Ramos (cell line): ENCODE measurements around the gene STUM.
"Not testable (repeated sequence)": the region's sequence is repeated elsewhere in the genome, so short reads cannot be mapped to it uniquely, and the experiment has no call there.

Source experiments
- in situ Hi-C: fragments of 300-500 bp; cut with MboI; formaldehyde crosslinking; loops from one replicate; pipeline ENCODE4 v1.14.3; 2022; ENCODE audit warnings: low sequenced_read_pairs; ENCODE audit not compliant: unreplicated experiment

STUM gene

DNA sequence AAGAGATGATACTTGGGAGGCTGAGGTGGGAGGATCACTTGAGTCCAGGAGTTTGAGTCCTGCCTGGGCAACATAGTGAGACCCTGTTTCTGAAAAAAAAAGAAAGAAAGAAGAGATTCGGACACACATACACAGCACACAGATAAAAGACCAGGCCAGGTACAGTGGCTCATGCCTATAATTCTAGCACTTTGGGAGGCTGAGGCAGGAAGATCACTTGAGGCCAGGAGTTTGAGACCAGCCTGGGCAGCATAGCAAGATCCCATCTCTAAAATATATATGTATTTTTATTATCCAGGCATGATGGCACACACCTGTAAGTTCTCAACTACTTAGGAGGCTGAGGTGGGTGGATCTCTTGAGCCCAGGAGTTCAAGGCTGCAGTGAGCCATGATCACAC lies 69.2 kb downstream of the STUM start:
- in situ Hi-C loops = not testable (repeated sequence)

DNA sequence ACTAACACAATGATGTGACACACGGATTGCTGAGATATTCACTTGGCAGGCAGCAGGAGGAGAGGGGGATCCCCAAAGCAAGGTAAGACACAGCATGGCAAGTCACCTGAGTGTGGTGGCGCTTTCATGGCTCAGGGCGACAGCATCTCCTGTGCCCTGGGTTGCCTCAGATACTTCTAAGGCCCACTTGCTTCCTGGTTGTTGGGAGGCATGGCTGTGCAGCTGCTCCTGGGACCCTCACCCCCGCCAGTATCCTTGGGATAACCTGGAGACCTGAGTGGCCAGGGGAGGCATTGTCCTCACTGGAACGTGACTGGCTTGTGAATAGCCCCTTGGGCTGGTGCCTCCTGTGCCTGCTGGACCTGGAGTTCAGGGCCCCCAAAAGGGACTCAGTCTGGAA lies 69.8 kb downstream of the STUM start:
- in situ Hi-C loops = no loop called here

DNA sequence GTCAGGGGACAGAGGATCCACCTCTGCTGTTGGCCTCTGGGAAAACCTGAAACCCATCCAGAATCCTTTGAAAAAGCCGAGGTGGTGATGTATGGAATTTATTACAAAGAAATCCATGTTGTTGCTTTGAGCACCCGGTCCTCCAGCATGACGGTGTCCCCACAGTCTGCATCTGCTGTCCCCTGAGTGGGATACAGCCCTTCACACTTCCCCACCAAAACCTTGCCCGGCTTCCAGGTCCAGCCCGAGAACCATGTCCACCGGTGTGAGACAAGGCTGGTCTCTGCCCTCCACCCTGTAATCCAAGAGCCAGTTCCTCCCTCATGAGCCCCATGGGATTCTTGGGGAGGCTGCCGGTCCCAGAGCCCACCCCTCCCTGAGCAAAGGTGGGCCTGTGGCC lies 70.5 kb downstream of the STUM start:
- in situ Hi-C loops = no loop called here

DNA sequence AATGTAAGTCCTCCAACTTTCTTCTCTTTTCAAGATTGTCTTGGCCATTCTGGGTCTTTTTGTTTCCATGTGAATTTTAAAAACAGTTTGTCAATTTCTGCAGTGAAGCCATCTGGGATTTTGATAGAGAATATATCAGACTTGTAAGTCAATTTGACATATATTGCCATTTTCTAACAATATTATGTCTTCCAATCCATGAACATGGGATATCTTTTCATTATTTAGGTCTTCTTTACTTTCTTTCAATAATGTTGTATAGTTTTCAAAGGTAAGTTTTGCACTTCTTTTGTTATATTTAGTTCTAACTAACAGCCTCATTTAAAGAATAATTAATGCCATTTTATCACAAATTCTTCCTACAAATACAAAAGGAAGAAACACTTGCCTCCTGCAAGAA lies 73.4 kb downstream of the STUM start:
- in situ Hi-C loops = no loop called here

DNA sequence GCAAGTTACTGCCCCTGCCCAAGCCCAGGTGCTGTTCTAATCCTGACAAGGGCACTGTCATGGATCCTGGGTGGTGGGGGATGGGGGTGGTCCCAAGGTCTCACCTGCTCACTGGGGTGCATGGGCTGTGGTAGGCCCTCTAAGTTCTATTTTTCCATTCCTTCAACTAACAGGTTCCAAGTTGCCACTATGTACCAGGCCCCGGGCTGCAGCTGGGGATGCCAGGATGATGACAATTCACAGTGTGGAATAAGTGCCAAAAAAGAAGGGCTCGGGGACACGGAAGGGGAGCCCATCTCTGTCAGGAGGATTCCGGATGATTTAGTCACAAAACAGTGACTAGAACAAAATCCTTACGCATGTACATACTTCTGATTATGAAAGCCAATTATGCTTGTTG lies 76.0 kb downstream of the STUM start:
- in situ Hi-C loops = no loop called here

DNA sequence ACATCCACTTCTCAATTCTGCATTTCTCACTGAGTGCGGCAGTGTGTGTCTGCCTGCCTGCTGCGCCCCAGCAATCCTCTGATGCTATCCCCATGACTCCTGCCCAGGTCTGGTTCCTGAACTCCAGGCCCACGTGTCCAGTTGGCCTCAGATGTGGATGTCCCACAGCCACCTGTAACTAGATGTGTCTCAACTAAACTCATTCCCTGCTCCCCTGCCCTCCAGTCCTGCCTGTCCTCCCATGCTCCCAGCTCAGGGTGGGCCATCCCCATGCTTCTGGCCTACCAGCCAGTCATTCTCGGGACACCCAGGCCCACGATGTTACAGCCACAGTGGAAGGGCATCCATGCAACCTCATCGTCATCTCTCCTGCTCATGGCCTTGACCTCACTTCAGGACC lies 76.8 kb downstream of the STUM start:
- in situ Hi-C loops = no loop called here

DNA sequence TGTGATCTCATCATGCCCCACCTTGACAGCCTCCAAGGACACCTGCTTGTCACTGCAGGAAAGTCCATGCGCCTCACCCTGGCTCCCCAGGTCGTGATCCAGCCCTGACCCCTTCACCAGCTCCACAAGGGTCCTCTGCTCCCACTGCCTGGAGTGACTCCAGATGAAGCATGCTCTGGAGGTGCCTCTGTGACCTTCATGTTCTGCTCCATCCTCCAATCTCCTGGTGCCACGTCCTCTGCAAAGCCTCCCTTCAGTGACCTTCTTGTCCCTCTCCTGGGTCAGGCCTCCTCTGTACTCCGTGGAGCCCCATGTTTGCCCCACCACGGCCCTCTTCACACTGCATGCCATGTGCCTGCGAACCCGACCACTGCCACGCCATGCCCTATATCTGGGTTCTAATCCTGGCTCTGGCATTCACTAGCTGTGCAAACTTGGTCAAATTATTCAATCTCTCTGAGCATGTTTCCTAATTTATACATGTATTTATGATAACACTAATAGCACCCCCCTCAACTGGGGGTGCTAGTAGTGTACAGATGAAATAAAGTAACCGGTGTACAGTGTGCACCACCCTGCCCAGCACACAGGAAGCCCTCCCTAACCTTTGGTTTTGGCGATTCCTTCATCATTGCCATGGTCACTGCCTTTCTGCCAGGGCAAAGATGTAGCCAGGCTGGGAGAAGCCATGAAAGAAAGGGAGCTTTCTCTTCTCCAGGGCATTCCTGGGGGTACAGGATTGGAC lies 77.4 kb downstream of the STUM start:
- in situ Hi-C loops = no loop called here

DNA sequence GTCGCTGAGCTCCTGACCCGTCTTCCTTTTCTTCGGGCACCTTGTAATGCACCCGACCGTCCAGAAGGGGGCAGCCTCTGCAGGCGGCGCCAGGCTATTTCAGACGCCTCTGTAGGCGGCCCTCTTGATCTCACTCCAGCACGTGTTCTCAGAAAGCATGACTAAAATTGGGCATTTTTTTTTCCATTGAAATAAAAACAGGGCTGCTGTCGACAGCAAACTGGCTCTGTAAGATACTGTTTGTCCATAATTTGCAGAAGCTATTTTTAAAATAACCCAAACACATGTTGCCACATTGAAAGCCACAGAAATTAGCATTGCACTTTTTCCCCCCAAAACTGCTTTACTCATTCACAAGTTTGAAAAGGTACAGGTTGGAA lies 78.0 kb downstream of the STUM start:
- in situ Hi-C loops = no loop called here

DNA sequence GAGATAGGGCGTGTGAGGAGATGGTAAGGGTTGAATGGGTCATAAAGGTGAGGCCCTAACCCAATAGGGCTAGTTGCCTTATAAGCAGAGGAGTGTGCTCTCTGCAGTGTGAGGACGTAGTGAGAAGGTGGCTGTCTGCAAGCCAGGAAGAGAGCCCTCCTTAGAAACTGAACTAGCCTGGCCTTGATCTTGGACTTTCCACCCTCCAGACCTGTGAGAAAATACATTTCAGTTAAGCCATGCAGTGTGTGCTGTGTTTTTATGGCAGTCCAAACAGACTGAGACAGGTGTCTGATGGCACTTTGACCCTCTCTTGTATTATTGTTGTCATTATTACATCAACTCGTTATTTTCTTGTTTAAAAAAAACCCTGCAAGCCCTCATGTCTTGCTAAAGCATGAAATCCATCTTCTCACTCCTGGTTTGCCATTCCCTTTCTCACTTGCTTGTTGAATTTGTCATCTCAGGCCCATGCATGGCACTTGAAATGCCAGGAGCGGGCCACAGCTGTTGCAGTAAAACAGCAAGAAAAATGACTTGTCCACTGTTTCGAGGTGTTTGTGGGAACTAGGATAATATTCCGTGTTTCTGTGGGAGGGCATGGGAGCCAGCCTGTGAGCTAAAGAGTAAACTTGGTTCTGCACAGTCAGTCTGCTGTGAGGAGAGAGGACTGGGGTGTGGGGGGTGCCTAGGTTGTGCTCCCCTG lies 78.6 kb downstream of the STUM start:
- in situ Hi-C loops = no loop called here

DNA sequence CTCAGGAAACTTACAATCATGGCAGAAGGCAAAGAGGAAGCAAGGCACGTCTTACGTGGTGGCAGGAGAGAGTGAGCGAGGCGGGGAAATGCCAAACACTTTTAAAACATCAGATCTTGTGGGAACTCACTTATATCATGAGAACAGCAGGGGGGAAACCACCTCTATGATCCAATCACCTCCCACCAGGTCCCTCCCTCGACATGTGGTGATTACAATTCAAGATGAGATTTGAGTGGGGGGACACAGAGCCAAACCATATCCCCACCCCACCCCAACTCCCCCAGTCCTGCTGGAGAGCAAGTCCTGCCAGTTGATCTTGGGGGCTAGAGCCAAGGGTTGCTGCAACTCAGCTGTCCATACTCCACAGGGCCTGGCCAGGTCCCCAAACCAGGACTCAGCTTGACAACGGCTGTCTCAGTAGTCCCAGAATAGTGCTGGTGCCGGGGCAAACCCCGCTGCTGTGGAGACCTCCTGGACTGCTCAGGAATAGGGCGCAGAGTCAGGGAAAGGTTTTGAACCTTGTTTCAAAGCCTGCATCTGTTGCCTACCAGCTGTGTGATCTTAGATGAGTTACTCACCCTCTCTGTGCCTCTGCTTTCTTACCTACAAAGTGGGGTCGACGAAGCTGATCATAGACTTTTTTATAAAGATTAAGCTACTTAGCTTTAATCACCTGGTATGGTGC lies 79.5 kb downstream of the STUM start:
- in situ Hi-C loops = no loop called here

DNA sequence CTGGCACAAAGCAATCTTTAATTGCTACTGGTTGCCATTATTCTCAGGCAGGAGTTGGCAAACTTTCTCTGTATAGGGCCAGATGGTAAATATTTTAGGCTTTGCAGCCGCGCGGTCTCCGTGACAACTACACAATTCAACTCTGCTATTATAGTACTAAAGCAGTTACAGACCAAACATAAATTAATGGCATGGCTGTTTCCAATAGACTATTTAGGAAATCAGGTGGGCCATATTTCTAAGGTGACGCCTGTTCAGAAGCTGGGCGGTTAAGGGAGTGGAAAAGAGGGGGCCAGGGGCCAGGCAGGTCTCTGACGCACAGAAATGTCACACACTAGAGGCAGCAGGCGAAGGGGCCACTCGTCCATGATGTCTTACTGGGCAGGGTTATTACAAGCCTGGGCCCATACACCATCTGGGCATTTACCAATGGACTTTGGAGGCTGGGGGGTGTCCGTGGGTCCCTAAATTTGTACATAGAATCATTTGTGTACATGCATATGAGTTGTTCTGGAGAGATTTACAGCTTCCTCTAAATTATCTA lies 80.1 kb downstream of the STUM start:
- in situ Hi-C loops = no loop called here

DNA sequence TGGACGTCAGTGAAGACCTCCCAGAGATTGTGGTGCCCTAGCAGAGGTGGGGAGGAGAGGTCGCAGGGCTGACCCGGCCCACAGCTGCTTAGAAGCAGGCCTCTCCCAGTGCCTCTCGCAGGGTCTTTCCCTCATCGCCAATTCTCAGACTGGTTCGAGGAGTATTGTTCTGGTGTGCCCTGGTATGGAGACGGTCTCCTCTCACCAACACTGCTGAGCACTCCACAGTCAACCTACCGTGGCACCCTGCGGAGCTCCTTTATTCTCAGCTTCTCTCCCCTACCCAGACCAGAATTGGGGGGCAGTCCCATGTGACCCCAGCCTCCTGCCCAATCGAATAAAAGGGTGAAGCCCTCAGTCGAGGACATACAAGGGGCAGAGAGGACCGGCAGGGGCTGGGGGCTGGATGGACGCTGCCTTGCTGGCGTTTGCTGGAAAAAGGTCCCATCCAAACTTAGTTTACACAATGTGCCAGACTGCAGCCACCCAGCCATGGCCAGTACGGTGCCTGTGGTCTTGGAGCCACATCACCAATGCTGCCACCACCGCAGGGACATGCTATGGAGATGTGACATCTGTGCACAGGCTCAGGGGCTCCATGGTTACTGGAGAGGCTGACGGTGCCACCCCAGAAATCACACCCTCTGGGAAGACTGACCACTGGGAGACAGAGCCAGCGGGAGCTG lies 80.8 kb downstream of the STUM start:
- in situ Hi-C loops = no loop called here

DNA sequence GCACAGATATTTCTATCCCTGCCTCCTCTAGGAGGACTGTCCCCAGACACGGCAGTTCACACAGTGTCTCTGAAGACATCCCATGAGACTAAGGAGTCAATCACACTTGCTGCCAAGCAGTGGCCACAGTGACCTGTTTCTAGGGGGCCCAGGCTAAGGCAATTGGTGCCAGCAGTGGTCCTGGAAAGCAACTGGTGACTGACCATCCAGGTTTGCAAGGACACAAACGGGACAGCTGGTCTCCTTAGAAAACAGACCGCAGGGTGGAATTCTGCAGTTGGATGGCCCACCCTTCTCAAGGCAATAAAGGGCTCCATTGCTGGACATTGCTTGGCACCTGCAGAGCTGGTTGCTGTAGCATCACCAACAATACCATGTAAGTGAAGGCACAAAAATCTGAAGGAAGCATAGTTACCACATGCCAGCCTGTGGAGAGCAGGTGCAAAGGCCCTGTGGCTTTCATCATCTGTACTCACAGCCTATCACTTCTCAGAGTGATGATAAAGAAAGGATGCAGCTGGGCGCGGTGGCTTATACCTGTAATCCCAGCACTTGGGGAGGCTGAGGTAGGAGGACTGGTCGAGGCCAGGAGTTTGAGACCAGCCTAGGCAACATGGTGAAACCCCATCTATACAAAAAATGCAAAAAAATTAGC lies 81.5 kb downstream of the STUM start:
- in situ Hi-C loops = no loop called here

DNA sequence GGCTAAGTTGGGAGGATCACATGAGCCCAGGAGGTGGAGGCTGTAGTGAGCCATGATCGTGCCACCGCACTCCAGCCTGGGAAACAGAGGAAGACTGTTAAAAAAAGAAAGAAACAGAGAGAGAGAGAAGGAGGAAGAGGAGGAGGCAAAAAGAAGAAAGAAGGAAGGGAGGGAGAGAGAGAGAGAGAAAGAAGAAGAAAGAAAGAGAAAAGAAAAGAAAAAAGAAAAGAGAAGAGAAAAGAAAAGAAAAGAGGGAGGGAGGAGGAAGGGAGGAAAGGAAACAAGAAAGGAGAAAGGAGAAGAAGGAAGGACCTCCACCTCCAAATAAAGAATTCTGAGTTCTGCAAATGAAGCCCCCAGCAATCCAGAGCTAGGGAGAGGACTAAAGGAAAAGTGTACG lies 82.0 kb downstream of the STUM start:
- in situ Hi-C loops = no loop called here

DNA sequence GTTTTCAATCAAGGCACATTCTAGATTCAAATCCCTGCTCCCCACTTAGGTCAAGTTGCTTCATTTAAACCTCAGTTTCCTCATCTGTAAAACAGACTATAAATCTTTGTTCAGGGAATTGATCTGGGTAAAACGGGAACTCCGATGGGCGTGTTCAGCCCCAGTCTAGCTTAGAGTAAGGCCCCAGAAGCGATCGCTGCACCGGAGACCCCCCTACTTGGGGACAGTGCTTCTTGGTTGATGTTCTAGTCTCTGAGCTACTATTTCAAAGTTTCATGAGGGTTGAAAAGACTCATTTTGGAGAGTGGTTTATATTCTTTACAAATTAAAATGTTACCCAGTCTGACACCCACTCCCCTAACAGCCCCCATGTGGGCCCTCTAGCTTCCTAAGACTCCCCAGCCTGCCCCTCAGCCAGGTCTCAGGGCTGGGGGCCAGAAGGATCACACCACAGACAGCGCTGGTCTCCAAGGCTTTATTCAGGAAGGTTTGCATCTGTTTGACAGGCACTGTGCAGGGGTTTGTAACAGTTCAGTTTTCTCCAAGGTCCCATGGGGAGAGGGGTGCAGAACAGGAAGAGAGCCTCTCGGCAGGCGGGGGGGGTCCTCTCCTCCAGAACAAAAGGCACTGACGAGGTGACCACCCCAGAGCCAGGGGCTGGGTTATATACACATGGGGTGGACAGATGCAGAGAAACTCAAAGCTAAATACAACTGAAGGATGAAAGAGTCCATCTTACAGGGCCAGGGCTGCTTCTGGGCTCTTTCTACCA lies 82.9 kb downstream of the STUM start:
- in situ Hi-C loops = no loop called here

DNA sequence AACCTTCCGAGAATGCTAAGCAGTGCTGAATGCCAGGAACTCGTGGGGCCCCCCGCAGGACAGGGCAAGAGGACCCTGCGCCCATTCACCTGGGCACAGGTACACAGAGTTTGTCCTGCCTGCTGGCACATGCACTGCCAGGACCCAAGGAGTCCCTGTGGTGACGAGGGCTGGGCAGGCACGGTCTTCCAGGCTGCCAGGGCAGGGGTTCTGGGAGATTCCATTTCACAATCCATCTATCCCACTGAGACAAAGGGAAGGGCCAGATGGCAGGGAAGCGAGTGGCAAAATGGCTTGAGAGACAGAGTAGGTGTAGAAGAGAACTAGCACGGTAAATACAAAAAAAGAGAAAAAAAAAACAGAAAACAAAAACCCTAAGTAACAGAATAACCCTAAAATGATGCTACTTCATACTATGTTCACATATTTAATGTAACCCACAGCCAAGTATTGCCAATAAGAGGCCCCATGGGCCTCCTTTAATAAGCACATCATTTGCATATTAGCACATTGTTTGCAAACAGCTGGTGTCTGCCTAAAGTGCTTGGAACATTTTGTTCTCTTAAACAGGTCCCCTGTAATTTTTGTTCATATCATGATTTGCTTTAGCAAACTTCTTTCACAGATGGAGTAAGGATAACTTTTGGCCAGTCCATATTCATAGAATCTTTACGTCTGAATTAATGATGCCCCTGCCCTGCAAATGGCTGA lies 83.8 kb downstream of the STUM start:
- in situ Hi-C loops = no loop called here

DNA sequence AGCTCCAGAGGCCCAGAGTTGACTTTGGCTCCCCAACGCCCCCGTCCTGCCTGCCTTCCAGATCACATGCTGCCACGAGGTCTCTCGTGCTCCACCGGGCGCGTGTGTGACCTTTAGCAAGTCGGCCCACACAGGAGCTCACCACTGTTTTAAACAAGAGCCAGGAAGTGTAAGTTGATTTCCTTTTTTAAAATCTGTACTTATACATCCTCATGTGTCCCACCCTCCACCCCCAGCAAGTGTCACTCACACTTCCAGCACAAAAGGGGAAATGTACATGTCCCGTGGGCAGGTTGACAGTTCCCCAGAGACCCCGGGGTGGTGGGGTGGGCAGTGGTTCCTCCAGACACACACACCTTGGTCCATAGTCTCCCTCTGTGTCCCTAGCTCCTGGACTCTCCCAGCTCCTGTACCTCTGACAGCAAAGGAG lies 84.4 kb downstream of the STUM start:
- in situ Hi-C loops = no loop called here

DNA sequence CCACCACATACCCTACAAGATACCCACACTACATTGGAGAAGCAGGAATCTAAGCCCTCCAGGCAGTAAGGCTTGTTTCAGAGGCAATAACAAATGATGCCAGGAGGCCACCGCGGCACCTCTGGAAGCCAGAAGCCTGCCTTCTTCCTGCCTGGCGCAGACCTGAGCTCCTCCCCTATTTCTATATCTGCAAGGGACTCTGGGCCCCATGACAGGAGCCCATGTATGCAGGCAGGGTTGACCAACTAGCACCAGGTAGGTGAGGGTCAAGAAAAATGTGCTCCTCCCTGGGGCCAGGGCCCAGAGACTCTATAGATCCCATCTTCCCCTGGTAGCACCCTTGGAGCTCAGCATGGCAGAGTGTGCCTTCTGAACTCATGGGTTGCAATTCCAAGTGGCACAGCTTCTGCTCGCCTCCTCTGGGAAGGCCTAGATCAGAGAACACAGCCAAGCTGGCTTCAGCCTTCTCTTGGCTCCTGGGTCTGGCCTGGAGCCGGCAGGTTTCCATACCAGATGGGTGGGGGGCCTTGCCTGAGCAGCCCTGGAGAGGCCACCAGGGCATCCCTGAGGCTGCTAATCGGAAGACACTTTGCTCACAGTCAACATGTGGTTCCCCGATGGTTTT lies 85.1 kb downstream of the STUM start:
- in situ Hi-C loops = no loop called here
